HL-60 (cell line): Measurements from ENCODE around the gene DSC1.

Source experiments
- DNase-seq, 2 experiments: peaks; one replicate each; pipeline ENCODE4 v3.0.0-alpha.2; 2010 to 2020; ENCODE audit warnings: low read depth in 1 of 2, low spot score in 1 of 2
- H3K27ac ChIP-seq: fragments of 250-450 bp; sonication (Bioruptor Pico); replicated peaks from 2 replicates; pipeline ENCODE4 v1.5.1; 2020; ENCODE audit warnings: mild to moderate bottlenecking, moderate library complexity
- H3K27me3 ChIP-seq: fragments of 250-450 bp; sonication (Bioruptor Pico); 2 replicates; pipeline ENCODE4 v1.5.1; 2021; ENCODE audit warnings: mild to moderate bottlenecking, moderate library complexity; ENCODE audit not compliant: insufficient read depth, poor library complexity, severe bottlenecking
- H3K4me3 ChIP-seq: replicated peaks from 2 replicates; pipeline ENCODE4 v1.5.1; 2011; ENCODE audit warnings: mild to moderate bottlenecking, control low read depth, low read length; ENCODE audit not compliant: insufficient read depth
- CTCF ChIP-seq: IDR thresholded peaks from one replicate; pipeline ENCODE4 v1.5.1; 2011; ENCODE audit warnings: low read length, control low read depth, inconsistent platforms; ENCODE audit not compliant: insufficient read depth
- GABPA ChIP-seq: IDR thresholded peaks from 2 replicates; pipeline ENCODE4 v1.6.1; 2012; ENCODE audit warnings: low read depth
- POLR2AphosphoS5 ChIP-seq: IDR thresholded peaks from 2 replicates; pipeline ENCODE4 v1.6.1; 2012; ENCODE audit warnings: low read depth
- REST ChIP-seq: IDR thresholded peaks from 2 replicates; pipeline ENCODE4 v1.6.1; 2012; ENCODE audit warnings: low read depth; ENCODE audit not compliant: insufficient replicate concordance
- SPI1 ChIP-seq: IDR thresholded peaks from 2 replicates; pipeline ENCODE4 v1.6.1; 2012; ENCODE audit warnings: low read depth, mild to moderate bottlenecking, borderline replicate concordance

The DSC1 gene

GRCh38 chr18:31091350-31091749, 71.3 kb downstream of the DSC1 start:
- no peak for DNase-seq
- no peak overlapping the region for H3K27ac ChIP-seq
- H3K4me3 ChIP-seq, result no peak overlapping the region
- no peak for TF ChIP-seq REST
- TF ChIP-seq GABPA, result no peak
- TF ChIP-seq CTCF, result no peak
- TF ChIP-seq POLR2AphosphoS5, result no peak
- TF ChIP-seq SPI1, result no peak
- H3K27me3 ChIP-seq, result no peaks in the 10 kb centered on the region

- H3K27me3 ChIP-seq, result no peaks in the 10 kb centered on the region
- H3K27ac ChIP-seq, result no peak overlapping the region
- no peak overlapping the region for H3K4me3 ChIP-seq
- no peak for DNase-seq
- TF ChIP-seq SPI1 (no peak), POLR2AphosphoS5 (no peak), CTCF (no peak), REST (no peak), GABPA (no peak)
Observed at GRCh38 chr18:31088532-31088931, 74.1 kb downstream of the DSC1 start.

GRCh38 chr18:31079973-31080372, 82.7 kb downstream of the DSC1 start:
- TF ChIP-seq SPI1, result peak; percentile 95
- no peak for TF ChIP-seq REST
- no peak for TF ChIP-seq GABPA
- peak in 1 of 2 experiments; percentile 33 for DNase-seq
- no peaks in the 10 kb centered on the region for H3K27me3 ChIP-seq
- no peak overlapping the region for H3K4me3 ChIP-seq
- H3K27ac ChIP-seq, result no peak overlapping the region
